Measurements from ENCODE around the gene TRIM58.

Gene TRIM58

GRCh38 chr1:247857069-247857984 is at the start of gene TRIM58:
TSS of gene TRIM58 (plus strand) at chr1:247857187. CDS start at chr1:247857247, 60 bp downstream.
- DNase-seq = no peak

- no peak for DNase-seq
These were observed 44.4 kb upstream of the TRIM58 start for GRCh38 chr1:247812637-247813036.

- no peak for DNase-seq
These were observed 34.9 kb upstream of the TRIM58 start for GRCh38 chr1:247822060-247822459.

- no peak for DNase-seq
These were observed 33.0 kb upstream of the TRIM58 start, which contains the start of gene OR14A16 for GRCh38 chr1:247824023-247824422. TSS of gene OR14A16 (minus strand) at chr1:247824119. CDS start at chr1:247815729, 8,390 bp downstream.

- DNase-seq = no peak
These were observed 31.6 kb upstream of the TRIM58 start for GRCh38 chr1:247825362-247825761.

GRCh38 chr1:247829656-247830055 is 27.3 kb upstream of the TRIM58 start:
- DNase-seq = no peak

- DNase-seq = no peak
These were observed 23.4 kb upstream of the TRIM58 start for GRCh38 chr1:247833601-247834000.

- no peak for DNase-seq
These were observed 16.2 kb upstream of the TRIM58 start for GRCh38 chr1:247840818-247841217.

- DNase-seq = no peak
These were observed 15.2 kb upstream of the TRIM58 start, which contains the start of gene OR11L1 for GRCh38 chr1:247841796-247842195. TSS of gene OR11L1 (minus strand) at chr1:247841896. CDS start at chr1:247841896, 0 bp downstream.

- no peak for DNase-seq
These were observed 13.6 kb upstream of the TRIM58 start for GRCh38 chr1:247843411-247843810.

GRCh38 chr1:247845011-247845692 is 11.8 kb upstream of the TRIM58 start:
- no peak for DNase-seq

GRCh38 chr1:247845693-247846017 is 11.3 kb upstream of the TRIM58 start:
- DNase-seq = no peak

- DNase-seq = no peak
These were observed 8.6 kb upstream of the TRIM58 start for GRCh38 chr1:247848346-247848745.

- DNase-seq = no peak
These were observed 7.4 kb upstream of the TRIM58 start for GRCh38 chr1:247849616-247850015.

GRCh38 chr1:247854899-247855545 is 2.0 kb upstream of the TRIM58 start:
- DNase-seq = no peak

GRCh38 chr1:247855911-247856310 is 1.1 kb upstream of the TRIM58 start:
- no peak for DNase-seq

GRCh38 chr1:247857985-247858619 is 1.1 kb downstream of the TRIM58 start:
- no peak for DNase-seq

GRCh38 chr1:247862756-247863155 is 5.8 kb downstream of the TRIM58 start:
- no peak for DNase-seq

- DNase-seq = no peak
These were observed 7.7 kb downstream of the TRIM58 start for GRCh38 chr1:247864644-247865043.

GRCh38 chr1:247865416-247865815 is 8.4 kb downstream of the TRIM58 start:
- no peak for DNase-seq

GRCh38 chr1:247883346-247883745 is 26.4 kb downstream of the TRIM58 start:
- no peak for DNase-seq

GRCh38 chr1:247884797-247885413 is 27.9 kb downstream of the TRIM58 start:
- no peak for DNase-seq

Measured in NCI-H1092 (cell line).